PC-3 (cell line): Measurements from ENCODE around the gene CCDC196. TPM values are rescaled to one million over a fixed set of nuclear protein-coding genes. Genes with fewer than 3 reads are reported as not detected.

Source experiments
- ATAC-seq: fragments of 200-7000 bp; cut with Tn5 transposase; 2 replicates; pipeline ENCODE4 v1.9.1; 2020; ENCODE audit warnings: mild to moderate bottlenecking, moderate library complexity
- BruUV-seq: library from RNA; stranded (reverse); fragments of 400-500 nt; replicated peaks from 2 replicates; lab custom pipeline; 2021; lab: Mats Ljungman, UMichigan
- CTCF ChIA-PET: fragments of 300-600 bp; sonication (Branson Sonifier 250); formaldehyde crosslinking; loops from one replicate; lab custom pipeline; 2022; ENCODE audit warnings: antibody characterized with exemption; lab: Charles Lee
- POLR2A ChIA-PET: fragments of 300-600 bp; sonication (Branson Sonifier 250); formaldehyde crosslinking; loops from one replicate; lab custom pipeline; 2022; ENCODE audit warnings: antibody characterized with exemption; ENCODE audit not compliant: unreplicated experiment; lab: Charles Lee
- DNase-seq: peaks from one replicate; pipeline ENCODE4 v3.0.0-alpha.2; 2015
- H2AFZ ChIP-seq: fragments of 300-600 bp; sonication (generic); 2 replicates; pipeline ENCODE4 v1.6.0; 2016; ENCODE audit warnings: antibody characterized with exemption, low read length
- H3F3A ChIP-seq: fragments of 300-600 bp; sonication (generic); one replicate; pipeline ENCODE4 v1.6.0; 2017; ENCODE audit warnings: antibody characterized with exemption, low read length, control low read depth, mild to moderate bottlenecking; ENCODE audit not compliant: unreplicated experiment
- H3K27ac ChIP-seq: fragments of 300-600 bp; sonication (generic); 2 replicates; pipeline ENCODE4 v1.5.1; 2016; ENCODE audit warnings: mild to moderate bottlenecking, low read length
- H3K27me3 ChIP-seq: fragments of 300-600 bp; sonication (generic); 2 replicates; pipeline ENCODE4 v1.6.1; 2016; ENCODE audit warnings: low read length, mixed read lengths
- H3K36me3 ChIP-seq: fragments of 300-600 bp; sonication (generic); 2 replicates; pipeline ENCODE4 v1.6.1; 2016; ENCODE audit warnings: low read depth, mixed run types, low read length, mixed read lengths
- H3K4me1 ChIP-seq: fragments of 300-600 bp; sonication (generic); 2 replicates; pipeline ENCODE4 v1.5.1; 2016; ENCODE audit warnings: low read length; ENCODE audit not compliant: insufficient read depth
- H3K4me2 ChIP-seq: fragments of 300-600 bp; sonication (generic); 2 replicates; pipeline ENCODE4 v1.6.0; 2016; ENCODE audit warnings: low read length
- H3K4me3 ChIP-seq: fragments of 300-600 bp; sonication (generic); 2 replicates; pipeline ENCODE4 v1.5.1; 2016; ENCODE audit warnings: mild to moderate bottlenecking, low read length, mixed read lengths
- H3K79me2 ChIP-seq: fragments of 300-600 bp; sonication (generic); 2 replicates; pipeline ENCODE4 v1.6.1; 2017; ENCODE audit warnings: low read length, mixed read lengths
- H3K9ac ChIP-seq: fragments of 300-600 bp; sonication (generic); 2 replicates; pipeline ENCODE4 v1.6.0; 2016; ENCODE audit warnings: mild to moderate bottlenecking, low read length
- H3K9me2 ChIP-seq: fragments of 300-600 bp; sonication (generic); replicated peaks from 2 replicates; pipeline ENCODE4 v1.6.1; 2016; ENCODE audit warnings: mixed run types, low read length, mixed read lengths
- H3K9me3 ChIP-seq: fragments of 300-600 bp; sonication (generic); 2 replicates; pipeline ENCODE4 v1.6.1; 2016; ENCODE audit warnings: low read length, mixed read lengths
- H4K20me1 ChIP-seq: fragments of 300-600 bp; sonication (generic); 2 replicates; pipeline ENCODE4 v1.6.1; 2016; ENCODE audit warnings: low read length, mixed read lengths
- EZH2 ChIP-seq: fragments of 300-600 bp; sonication (generic); IDR thresholded peaks from one replicate; pipeline ENCODE4 v1.6.1; 2017; ENCODE audit warnings: antibody characterized with exemption, mild to moderate bottlenecking, low read length; ENCODE audit not compliant: unreplicated experiment
- EZH2phosphoT487 ChIP-seq: fragments of 300-600 bp; sonication (generic); IDR thresholded peaks from 2 replicates; pipeline ENCODE4 v1.6.1; 2018; ENCODE audit warnings: mild to moderate bottlenecking, antibody characterized with exemption, low read length, borderline replicate concordance
- intact Hi-C: fragments of 100-400 bp; cut with micrococcal nuclease; formaldehyde crosslinking; loops from 2 replicates; pipeline ENCODE4 v1.9.0; 2023
- total RNA-seq: library from RNA; depleted of rRNA; stranded (reverse); fragments of >200 nt; gene quantifications from 2 replicates; pipeline ENCODE4 v1.2.3, GENCODE V29; 2014
- TF ChIP-seq, protein P1 (sequence below): fragments of 300-600 bp; sonication (generic); conservative IDR thresholded peaks from 2 replicates; pipeline ENCODE4 v1.5.1; 2017; ENCODE audit warnings: antibody characterized with exemption, low read depth, mild to moderate bottlenecking, low read length

The CCDC196 gene
- total RNA-seq, 1 experiment from 2014 or later = not detected

DNA sequence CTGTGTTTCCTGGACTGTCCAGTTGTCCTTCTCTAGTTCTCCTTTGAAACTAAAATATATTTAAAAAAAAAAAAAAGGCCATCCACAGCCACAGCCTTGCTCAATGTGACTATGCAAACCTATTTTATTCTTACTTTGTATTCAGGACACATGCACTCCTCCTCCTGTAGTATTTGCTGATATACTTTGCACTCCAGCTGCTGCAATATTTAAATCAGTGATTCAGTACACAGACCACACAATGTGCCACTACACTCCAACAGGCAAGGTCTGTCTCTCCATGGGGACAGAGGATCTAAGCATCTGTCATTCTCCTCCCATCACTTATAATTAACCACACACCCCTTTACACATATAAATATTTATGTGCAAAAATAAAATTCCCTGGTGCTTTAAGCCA, 40.2 kb upstream of the CCDC196 start:
- no peak overlapping the region for H3K4me2 ChIP-seq
- ATAC-seq (no peak), DNase-seq (no peak)
- H3K27me3 ChIP-seq = no peaks in the 10 kb centered on the region
- CTCF ChIA-PET = no interaction called here
- H3F3A ChIP-seq = no peaks in the 10 kb centered on the region
- H3K9ac ChIP-seq = no peak overlapping the region
- no peaks in the 10 kb centered on the region for H3K9me3 ChIP-seq
- H3K4me3 ChIP-seq = no peak overlapping the region
- no peaks in the 10 kb centered on the region for H3K9me2 ChIP-seq
- no peaks in the 10 kb centered on the region for H3K36me3 ChIP-seq
- no peaks in the 10 kb centered on the region for H3K79me2 ChIP-seq
- no peak overlapping the region for H3K27ac ChIP-seq
- POLR2A ChIA-PET = interaction anchor here (0.6 kb wide), 1 partner anchor 13 kb away, joined by 4 read pairs; no protein-coding TSS in a partner anchor
- intact Hi-C loops = no loop called here
- 0 out of 2 replicates have a peak, but pooled peaks cover 3% of the 10 kb centered on the region for H3K4me1 ChIP-seq
- no peak for TF ChIP-seq EZH2phosphoT487
- no peak for TF ChIP-seq EZH2
- TF ChIP-seq, protein P1, sequence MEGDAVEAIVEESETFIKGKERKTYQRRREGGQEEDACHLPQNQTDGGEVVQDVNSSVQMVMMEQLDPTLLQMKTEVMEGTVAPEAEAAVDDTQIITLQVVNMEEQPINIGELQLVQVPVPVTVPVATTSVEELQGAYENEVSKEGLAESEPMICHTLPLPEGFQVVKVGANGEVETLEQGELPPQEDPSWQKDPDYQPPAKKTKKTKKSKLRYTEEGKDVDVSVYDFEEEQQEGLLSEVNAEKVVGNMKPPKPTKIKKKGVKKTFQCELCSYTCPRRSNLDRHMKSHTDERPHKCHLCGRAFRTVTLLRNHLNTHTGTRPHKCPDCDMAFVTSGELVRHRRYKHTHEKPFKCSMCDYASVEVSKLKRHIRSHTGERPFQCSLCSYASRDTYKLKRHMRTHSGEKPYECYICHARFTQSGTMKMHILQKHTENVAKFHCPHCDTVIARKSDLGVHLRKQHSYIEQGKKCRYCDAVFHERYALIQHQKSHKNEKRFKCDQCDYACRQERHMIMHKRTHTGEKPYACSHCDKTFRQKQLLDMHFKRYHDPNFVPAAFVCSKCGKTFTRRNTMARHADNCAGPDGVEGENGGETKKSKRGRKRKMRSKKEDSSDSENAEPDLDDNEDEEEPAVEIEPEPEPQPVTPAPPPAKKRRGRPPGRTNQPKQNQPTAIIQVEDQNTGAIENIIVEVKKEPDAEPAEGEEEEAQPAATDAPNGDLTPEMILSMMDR = no peak
- no peaks in the 10 kb centered on the region for H4K20me1 ChIP-seq
- H2AFZ ChIP-seq = no peak overlapping the region
- BruUV-seq = no TSS peak

DNA sequence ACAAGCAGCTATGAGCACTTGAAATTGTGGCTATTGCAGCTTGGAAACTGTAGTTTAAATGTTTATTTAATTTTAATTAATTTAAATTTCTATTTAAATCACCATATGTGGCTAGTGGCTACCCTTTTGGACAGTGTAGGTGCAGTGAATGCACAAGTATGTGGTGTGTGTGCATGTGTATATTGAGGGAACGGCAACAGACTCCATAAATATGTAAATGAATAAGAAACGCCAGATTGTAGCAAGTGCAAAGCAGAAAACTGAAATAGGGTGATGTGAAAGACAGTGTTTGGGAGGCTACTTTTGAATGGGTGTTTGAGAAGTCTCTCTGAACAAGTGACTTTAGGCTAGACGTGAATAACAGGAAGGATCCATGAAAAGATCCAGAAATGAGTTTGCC, 32.7 kb upstream of the CCDC196 start:
- DNase-seq (no peak), ATAC-seq (no peak)
- Histone ChIP-seq H3K4me2 (no peak overlapping the region), H3F3A (no peaks in the 10 kb centered on the region), H3K9me3 (no peaks in the 10 kb centered on the region), H2AFZ (no peak overlapping the region), H3K9ac (no peak overlapping the region), H3K4me3 (no peak overlapping the region), H3K9me2 (no peaks in the 10 kb centered on the region), H4K20me1 (no peaks in the 10 kb centered on the region), H3K27me3 (no peaks in the 10 kb centered on the region), H3K79me2 (no peaks in the 10 kb centered on the region), H3K27ac (no peak overlapping the region), H3K4me1 (no peaks in the 10 kb centered on the region), H3K36me3 (no peaks in the 10 kb centered on the region)
- POLR2A ChIA-PET = no interaction called here
- intact Hi-C loops = no loop called here
- TF ChIP-seq EZH2phosphoT487 (no peak), EZH2 (no peak)
- TF ChIP-seq, protein P1 = no peak
- CTCF ChIA-PET = no interaction called here
- BruUV-seq = no TSS peak

DNA sequence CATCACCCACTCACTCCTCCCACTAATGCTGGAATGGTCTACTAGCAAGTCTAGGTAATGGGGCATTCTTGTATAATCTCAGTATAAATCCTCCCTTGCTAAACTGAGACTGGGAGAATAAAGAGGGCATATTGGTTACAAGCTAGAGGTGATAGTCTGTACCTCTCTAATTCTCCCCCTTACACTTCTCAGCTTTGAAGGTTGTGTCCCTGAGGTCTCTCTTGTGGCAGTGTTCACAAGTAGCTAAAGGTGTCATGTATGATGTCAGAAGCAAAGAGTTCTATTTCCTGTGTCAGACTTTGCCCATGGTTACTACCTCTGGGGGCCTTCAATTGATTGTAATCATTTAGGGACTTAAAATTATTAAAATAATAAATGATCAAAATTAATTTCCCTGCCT, 26.6 kb upstream of the CCDC196 start:
- Histone ChIP-seq H2AFZ (no peak overlapping the region), H3K4me3 (no peak overlapping the region), H3K4me2 (no peak overlapping the region), H3K27ac (no peak overlapping the region), H3K4me1 (no peaks in the 10 kb centered on the region), H3K9me2 (no peaks in the 10 kb centered on the region), H3K36me3 (no peaks in the 10 kb centered on the region), H3K79me2 (no peaks in the 10 kb centered on the region), H3K9me3 (no peaks in the 10 kb centered on the region), H3K9ac (no peak overlapping the region), H3K27me3 (no peaks in the 10 kb centered on the region), H3F3A (no peaks in the 10 kb centered on the region), H4K20me1 (no peaks in the 10 kb centered on the region)
- CTCF ChIA-PET = no interaction called here
- DNase-seq (no peak), ATAC-seq (no peak)
- BruUV-seq = no TSS peak
- TF ChIP-seq, protein P1 = no peak
- TF ChIP-seq EZH2phosphoT487 (no peak), EZH2 (no peak)
- POLR2A ChIA-PET = interaction anchor here (0.7 kb wide), 1 partner anchor 14 kb away, joined by 4 read pairs; no protein-coding TSS in a partner anchor
- intact Hi-C loops = no loop called here
